Karpas-422 (cell line): ENCODE results near the gene ATP6AP1. TPM values are rescaled to one million over a fixed set of nuclear protein-coding genes. Genes with fewer than 3 reads are reported as not detected.
A peak's percentile ranks its signal among the peaks of the same experiment; 100 is the strongest.
"Not testable (repeated sequence)": the region's sequence is repeated elsewhere in the genome, so short reads cannot be mapped to it uniquely, and the experiment has no call there.

Experiments
- DNase-seq: peaks from one replicate; pipeline ENCODE4 v3.0.0-alpha.2; 2015
- H2AFZ ChIP-seq: fragments of 200-600 bp; sonication (generic); 2 replicates; pipeline ENCODE4 v1.6.1; 2014; ENCODE audit warnings: antibody characterized with exemption, low read length, mixed read lengths
- H3K27ac ChIP-seq: fragments of 200-600 bp; sonication (generic); 2 replicates; pipeline ENCODE4 v1.5.1; 2014; ENCODE audit warnings: mild to moderate bottlenecking, low read length, moderate library complexity
- H3K27me3 ChIP-seq: fragments of 200-600 bp; sonication (generic); 2 replicates; pipeline ENCODE4 v1.6.1; 2014; ENCODE audit warnings: low read length, mixed read lengths
- H3K36me3 ChIP-seq: fragments of 200-600 bp; sonication (generic); 2 replicates; pipeline ENCODE4 v1.6.1; 2014; ENCODE audit warnings: low read length, mixed read lengths; ENCODE audit not compliant: insufficient read depth
- H3K4me1 ChIP-seq: fragments of 200-600 bp; sonication (generic); 2 replicates; pipeline ENCODE4 v1.6.1; 2014; ENCODE audit warnings: mild to moderate bottlenecking, low read length, mixed read lengths
- H3K4me2 ChIP-seq: fragments of 200-600 bp; sonication (generic); 2 replicates; pipeline ENCODE4 v1.6.1; 2014; ENCODE audit warnings: low read length, low read depth, mild to moderate bottlenecking; ENCODE audit not compliant: poor library complexity, severe bottlenecking
- H3K4me3 ChIP-seq: fragments of 200-600 bp; sonication (generic); 2 replicates; pipeline ENCODE4 v1.5.1; 2014; ENCODE audit warnings: mild to moderate bottlenecking, antibody characterized with exemption, low read length, mixed read lengths
- H3K79me2 ChIP-seq: fragments of 200-600 bp; sonication (generic); 2 replicates; pipeline ENCODE4 v1.6.1; 2014; ENCODE audit warnings: mild to moderate bottlenecking, low read length, mixed read lengths
- H3K9ac ChIP-seq: fragments of 200-600 bp; sonication (generic); 2 replicates; pipeline ENCODE4 v1.6.0; 2014; ENCODE audit warnings: low read length
- H3K9me2 ChIP-seq: fragments of 200-600 bp; sonication (generic), shearing (Covaris generic); replicated peaks from 2 replicates; pipeline ENCODE4 v1.6.0; 2014; ENCODE audit warnings: mild to moderate bottlenecking, low read length, moderate library complexity; ENCODE audit not compliant: insufficient read depth
- H3K9me3 ChIP-seq: fragments of 300-700, 200-600 bp; sonication (generic); 2 replicates; pipeline ENCODE4 v1.6.1; 2014; ENCODE audit warnings: low read length, mixed read lengths
- H4K20me1 ChIP-seq: fragments of 200-600 bp; sonication (generic); 2 replicates; pipeline ENCODE4 v1.6.1; 2014; ENCODE audit warnings: mild to moderate bottlenecking, antibody characterized with exemption, low read length, low read depth; ENCODE audit not compliant: insufficient read depth
- total RNA-seq: library from RNA; depleted of rRNA; stranded (reverse); fragments of >200 nt; shearing (Covaris generic); gene quantifications from 2 replicates; pipeline ENCODE4 v1.2.3, GENCODE V29; 2014; ENCODE audit warnings: low replicate concordance

ATP6AP1 gene
- total RNA-seq, 1 experiment from 2014 or later, result 40.0 TPM

DNA sequence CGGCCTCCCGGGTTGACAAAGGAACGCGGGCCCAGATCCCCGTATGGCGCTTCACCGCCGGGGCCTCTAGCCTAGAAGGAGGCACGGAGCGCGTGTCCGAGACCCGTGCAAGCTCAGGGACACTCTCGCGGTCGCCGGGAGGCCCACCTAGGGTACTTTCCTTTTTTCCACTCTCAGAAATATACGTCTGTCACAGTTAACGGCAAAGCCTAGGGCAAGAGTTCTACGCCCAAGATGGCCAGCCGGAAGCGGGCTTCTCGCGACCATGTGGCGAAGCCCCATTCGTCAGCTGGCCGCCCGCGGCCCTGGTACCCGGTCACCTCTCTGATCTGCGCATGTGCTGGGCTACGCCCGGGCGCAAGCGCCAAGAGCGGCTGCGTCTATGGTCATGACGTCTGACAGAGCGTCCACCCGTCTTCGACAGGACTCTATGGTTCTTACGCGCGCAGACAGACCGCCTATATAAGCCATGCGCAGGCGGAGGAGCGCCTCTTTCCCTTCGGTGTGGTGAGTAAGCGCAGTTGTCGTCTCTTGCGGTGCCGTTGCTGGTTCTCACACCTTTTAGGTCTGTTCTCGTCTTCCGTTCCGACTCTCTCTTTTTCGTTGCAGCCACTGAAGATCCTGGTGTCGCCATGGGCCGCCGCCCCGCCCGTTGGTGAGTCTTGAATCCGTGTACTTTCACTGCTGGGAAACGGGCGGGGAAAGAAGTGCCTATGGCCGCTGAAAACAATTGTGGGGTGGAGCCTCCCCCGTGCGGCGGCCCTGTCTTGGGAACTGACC lies 30.4 kb upstream of the ATP6AP1 start, which contains the start of gene RPL10:
Gene RPL10, plus strand, starts transcription at position 490 of the 780 bp plus-strand sequence. Its CDS starts 143 bp downstream, at position 633.
- Histone ChIP-seq H3K4me3 (peak within 1 kb of the TSS; percentile 82), H3K4me2 (peak within 1 kb of the TSS; percentile 83)

DNA sequence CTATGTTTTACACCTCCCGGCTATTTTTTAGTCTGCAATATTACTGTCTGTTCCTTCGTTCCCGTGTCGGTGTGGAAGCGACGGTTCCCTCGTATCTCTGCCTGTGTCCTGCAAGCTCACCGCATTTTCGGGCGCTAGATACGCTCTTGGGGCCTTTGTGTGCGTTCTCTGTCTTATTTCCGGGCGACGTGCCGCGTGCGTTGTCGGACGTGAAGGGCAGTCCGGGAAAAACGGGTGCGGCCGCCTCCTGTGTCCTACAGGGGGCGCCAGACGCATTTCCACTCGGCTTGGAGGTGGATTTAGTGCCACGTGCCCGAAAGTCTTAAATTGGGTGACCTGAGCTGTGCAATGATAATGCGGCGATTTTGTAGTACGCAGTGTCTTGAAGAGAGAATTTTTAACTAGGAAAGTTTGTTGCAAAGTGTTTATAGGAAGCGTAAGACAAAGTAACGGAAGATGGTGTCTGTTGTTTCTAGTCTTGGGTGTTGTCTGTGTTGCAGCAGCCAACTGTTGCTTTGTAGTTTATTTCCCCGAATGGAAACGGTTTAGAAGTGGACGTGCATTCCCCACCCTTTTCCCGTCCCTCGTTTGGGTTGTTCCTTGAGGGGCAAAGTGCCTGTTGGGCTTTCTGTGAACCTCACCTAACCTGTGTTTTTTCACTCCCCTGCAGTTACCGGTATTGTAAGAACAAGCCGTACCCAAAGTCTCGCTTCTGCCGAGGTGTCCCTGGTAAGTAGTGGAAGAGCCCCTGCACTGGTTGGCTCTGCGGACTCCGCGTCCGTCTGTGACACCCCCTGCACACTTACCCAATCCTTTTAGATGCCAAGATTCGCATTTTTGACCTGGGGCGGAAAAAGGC lies 29.6 kb upstream of the ATP6AP1 start:
- Histone ChIP-seq H3K4me2 (peak overlapping the region; percentile 83), H3K4me3 (peak overlapping the region; percentile 82), H2AFZ (no peak overlapping the region), H3K27ac (peak overlapping the region; percentile 94), H3K36me3 (peaks cover 15% of the 10 kb centered on the region), H3K9me3 (no peaks in the 10 kb centered on the region), H3K9me2 (no peaks in the 10 kb centered on the region), H3K4me1 (peaks cover 15% of the 10 kb centered on the region), H3K27me3 (no peaks in the 10 kb centered on the region), H3K79me2 (peaks cover 14% of the 10 kb centered on the region; the same call in 1 of the 2 replicates), H4K20me1 (no peaks in the 10 kb centered on the region), H3K9ac (peak overlapping the region; percentile 98)
- DNase-seq, result peak; percentile 92

More for the DNA sequence above, 30.4 kb upstream of the ATP6AP1 start, which contains the start of gene RPL10:
- Histone ChIP-seq H3K9ac (peak within 1 kb of the TSS; percentile 98), H4K20me1 (no peaks in the 10 kb centered on the region), H3K79me2 (peaks cover 14% of the 10 kb centered on the region; the same call in 1 of the 2 replicates), H3K27me3 (no peaks in the 10 kb centered on the region), H2AFZ (no peak within 1 kb of the TSS), H3K27ac (peak within 1 kb of the TSS; percentile 94), H3K9me2 (no peaks in the 10 kb centered on the region), H3K9me3 (no peaks in the 10 kb centered on the region), H3K36me3 (peaks cover 15% of the 10 kb centered on the region), H3K4me1 (peaks cover 15% of the 10 kb centered on the region)
- DNase-seq, result peak; percentile 96

DNA sequence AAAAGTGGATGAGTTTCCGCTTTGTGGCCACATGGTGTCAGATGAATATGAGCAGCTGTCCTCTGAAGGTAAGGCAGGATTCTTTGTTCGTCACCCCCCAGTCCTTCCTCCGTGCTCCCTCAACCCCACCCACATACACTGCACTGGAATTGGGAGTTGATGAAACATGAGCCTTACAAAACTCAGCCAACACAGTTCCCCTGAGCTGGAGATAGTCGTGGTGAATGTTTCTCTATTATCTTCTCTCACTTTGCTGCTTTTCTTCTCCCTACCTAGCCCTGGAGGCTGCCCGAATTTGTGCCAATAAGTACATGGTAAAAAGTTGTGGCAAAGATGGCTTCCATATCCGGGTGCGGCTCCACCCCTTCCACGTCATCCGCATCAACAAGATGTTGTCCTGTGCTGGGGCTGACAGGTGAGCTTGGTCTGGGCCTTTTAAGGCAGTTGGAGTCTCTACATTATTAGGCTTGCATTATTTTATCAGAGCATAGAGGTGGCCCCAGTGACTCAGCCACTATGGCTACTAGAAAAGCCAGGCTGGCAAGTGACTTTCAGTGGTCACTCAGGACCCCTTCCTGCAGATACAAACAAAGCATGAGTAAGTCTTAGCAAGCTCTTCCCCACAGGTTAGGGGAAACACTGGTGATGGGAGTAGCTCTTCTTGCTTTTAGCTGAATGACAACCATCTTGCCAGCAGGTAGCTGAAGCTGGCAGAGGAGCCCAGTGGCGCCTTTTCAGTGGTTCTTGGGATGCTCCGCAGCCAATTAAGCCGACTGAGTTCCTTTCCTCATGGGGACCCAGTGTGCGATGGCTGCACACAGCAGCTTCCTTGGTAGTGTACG lies 28.7 kb upstream of the ATP6AP1 start:
- H3K4me3 ChIP-seq, result peak overlapping the region; percentile 82
- H3K79me2 ChIP-seq, result peaks cover 14% of the 10 kb centered on the region; the same call in 1 of the 2 replicates
- H3K36me3 ChIP-seq, result peaks cover 15% of the 10 kb centered on the region
- H3K9me2 ChIP-seq, result no peaks in the 10 kb centered on the region
- H2AFZ ChIP-seq, result no peak overlapping the region
- peak; percentile 56 for DNase-seq
- H3K4me2 ChIP-seq, result peak overlapping the region; percentile 83
- no peaks in the 10 kb centered on the region for H4K20me1 ChIP-seq
- H3K4me1 ChIP-seq, result peaks cover 15% of the 10 kb centered on the region
- no peaks in the 10 kb centered on the region for H3K9me3 ChIP-seq
- no peaks in the 10 kb centered on the region for H3K27me3 ChIP-seq
- peak overlapping the region; percentile 94 for H3K27ac ChIP-seq
- peak overlapping the region; percentile 98 for H3K9ac ChIP-seq

DNA sequence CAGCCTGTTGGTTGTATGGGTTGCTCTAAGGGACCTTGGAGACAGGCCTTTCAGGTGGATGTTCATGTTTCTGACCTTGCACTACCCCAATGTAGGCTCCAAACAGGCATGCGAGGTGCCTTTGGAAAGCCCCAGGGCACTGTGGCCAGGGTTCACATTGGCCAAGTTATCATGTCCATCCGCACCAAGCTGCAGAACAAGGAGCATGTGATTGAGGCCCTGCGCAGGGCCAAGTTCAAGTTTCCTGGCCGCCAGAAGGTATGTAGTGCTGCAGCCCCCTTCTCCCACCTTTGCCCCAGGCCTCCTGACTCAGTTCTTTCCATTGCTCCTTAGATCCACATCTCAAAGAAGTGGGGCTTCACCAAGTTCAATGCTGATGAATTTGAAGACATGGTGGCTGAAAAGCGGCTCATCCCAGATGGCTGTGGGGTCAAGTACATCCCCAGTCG lies 28.1 kb upstream of the ATP6AP1 start:
- Histone ChIP-seq H3K4me1 (peaks cover 15% of the 10 kb centered on the region), H3K36me3 (peaks cover 15% of the 10 kb centered on the region), H3K79me2 (peaks cover 14% of the 10 kb centered on the region; the same call in 1 of the 2 replicates)
- not testable (repeated sequence) for H3K9me3 ChIP-seq, H3K9me2 ChIP-seq, H2AFZ ChIP-seq, H3K27ac ChIP-seq, H3K27me3 ChIP-seq, H3K9ac ChIP-seq, H3K4me2 ChIP-seq, DNase-seq, H3K4me3 ChIP-seq, H4K20me1 ChIP-seq

DNA sequence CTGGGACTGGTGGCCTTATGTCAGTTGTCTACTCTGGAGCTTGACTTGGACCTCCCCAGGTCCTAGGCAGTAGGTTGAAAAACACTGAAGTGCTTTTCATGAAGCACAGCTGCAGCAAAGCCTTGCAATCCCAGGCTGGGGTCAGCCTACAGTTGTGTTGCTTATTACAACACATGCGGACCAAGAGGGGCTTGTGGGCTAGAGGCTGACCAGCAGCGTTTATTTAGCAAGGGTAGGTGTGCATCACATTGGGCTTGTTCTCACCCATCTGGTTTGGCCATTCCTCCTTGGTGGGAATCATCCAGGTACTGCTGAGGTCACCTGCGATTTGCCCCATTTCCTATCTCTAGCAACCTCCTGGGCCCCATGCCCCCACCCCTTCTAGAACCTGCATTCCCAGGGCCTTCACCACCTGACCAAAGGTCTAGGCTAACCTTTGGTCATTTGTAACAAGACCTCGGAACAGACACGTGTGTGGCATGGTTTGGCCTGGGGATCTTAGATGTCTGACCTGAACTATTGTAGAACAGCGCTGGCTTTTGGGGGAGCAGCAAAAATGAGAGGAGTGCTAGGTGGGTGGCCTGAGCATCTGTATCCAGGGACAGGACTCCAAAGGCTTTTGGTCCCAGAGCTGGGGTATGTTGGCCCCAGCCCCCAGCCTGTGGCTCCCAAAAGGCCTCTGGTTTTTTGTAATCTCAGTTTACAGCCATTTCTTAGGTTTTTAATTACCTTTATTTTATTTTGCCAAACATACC lies 27.3 kb upstream of the ATP6AP1 start:
- Histone ChIP-seq H3K9me2 (no peaks in the 10 kb centered on the region), H3K4me2 (no peak overlapping the region), H3K79me2 (peaks cover 14% of the 10 kb centered on the region; the same call in 1 of the 2 replicates), H3K4me3 (no peak overlapping the region), H3K36me3 (peaks cover 15% of the 10 kb centered on the region), H2AFZ (no peak overlapping the region), H3K27me3 (no peaks in the 10 kb centered on the region), H3K9me3 (no peaks in the 10 kb centered on the region), H4K20me1 (no peaks in the 10 kb centered on the region), H3K4me1 (peaks cover 15% of the 10 kb centered on the region), H3K9ac (no peak overlapping the region), H3K27ac (no peak overlapping the region)
- DNase-seq, result peak; percentile 73

DNA sequence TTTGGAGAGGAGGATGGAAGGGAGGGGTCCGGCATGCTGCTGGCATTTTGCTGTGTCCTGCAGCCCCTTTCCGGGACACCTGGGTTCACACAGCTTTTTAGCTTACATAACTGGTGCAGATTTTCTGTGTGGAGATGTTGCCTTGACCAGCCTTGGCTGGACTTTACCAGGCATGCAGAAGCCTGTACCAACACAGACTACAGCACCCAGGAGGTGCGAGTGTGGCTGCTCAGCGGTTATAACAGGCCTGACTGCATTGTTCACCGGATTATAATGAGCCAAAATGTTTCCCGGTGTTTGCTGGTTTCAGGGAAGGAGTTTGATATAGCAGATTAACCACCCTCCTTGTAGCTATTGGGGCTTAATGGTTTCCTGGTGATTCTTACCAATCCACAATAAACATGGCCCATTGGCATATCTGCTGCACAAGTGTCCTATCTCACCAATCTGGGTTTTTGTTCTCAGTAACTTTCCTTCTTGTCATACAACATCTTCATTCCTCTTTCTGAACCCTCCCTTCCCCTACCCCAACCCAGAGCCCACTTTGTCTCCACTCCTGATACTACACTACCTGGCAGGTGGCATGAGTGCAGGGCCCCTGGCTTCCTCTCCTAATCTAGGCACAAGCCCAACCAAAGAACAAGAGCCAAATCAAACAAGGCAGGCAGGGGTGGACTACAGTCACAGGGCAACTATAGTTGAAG lies 26.4 kb upstream of the ATP6AP1 start:
- H3K79me2 ChIP-seq, result peaks cover 11% of the 10 kb centered on the region; the same call in 1 of the 2 replicates
- no peak overlapping the region for H3K4me3 ChIP-seq
- no peaks in the 10 kb centered on the region for H3K9me2 ChIP-seq
- H3K4me2 ChIP-seq, result no peak overlapping the region
- H3K27ac ChIP-seq, result no peak overlapping the region
- no peaks in the 10 kb centered on the region for H3K9me3 ChIP-seq
- H3K4me1 ChIP-seq, result peaks cover 13% of the 10 kb centered on the region
- peak; percentile 63 for DNase-seq
- no peak overlapping the region for H2AFZ ChIP-seq
- H3K27me3 ChIP-seq, result no peaks in the 10 kb centered on the region
- H4K20me1 ChIP-seq, result no peaks in the 10 kb centered on the region
- peaks cover 15% of the 10 kb centered on the region for H3K36me3 ChIP-seq
- H3K9ac ChIP-seq, result no peak overlapping the region
